Activated B cell treated with CpG ODN at 0.5 μM for 24 hours (primary cell): ENCODE measurements around the gene HAVCR2. TPM values are rescaled to one million over a fixed set of nuclear protein-coding genes. Genes with fewer than 3 reads are reported as not detected.

Experiments
- ATAC-seq: fragments of 200-7000 bp; cut with Tn5 transposase; one replicate; pipeline ENCODE4 v1.10.0; 2021; ENCODE audit warnings: low read depth, mild to moderate bottlenecking, moderate library complexity
- CTCF ChIA-PET: fragments of 350-600 bp; sonication (Branson Sonifier 250); formaldehyde crosslinking; loops from one replicate; lab custom pipeline; 2021; ENCODE audit warnings: antibody characterized with exemption; lab: Charles Lee
- POLR2A ChIA-PET: fragments of 350-600 bp; sonication (Branson Sonifier 250); formaldehyde crosslinking; loops from one replicate; lab custom pipeline; 2021; ENCODE audit warnings: antibody characterized with exemption; lab: Charles Lee
- DNase-seq: peaks from one replicate; pipeline ENCODE4 v3.0.0; 2022
- H3K27ac Mint-ChIP-seq: one replicate; pipeline ENCODE4 v1.8.0; 2020; ENCODE audit warnings: mixed read lengths
- H3K27me3 Mint-ChIP-seq: one replicate; pipeline ENCODE4 v1.8.0; 2021; ENCODE audit warnings: mixed read lengths
- H3K36me3 Mint-ChIP-seq: one replicate; pipeline ENCODE4 v1.8.0; 2021; ENCODE audit warnings: low read depth, mixed read lengths
- H3K4me1 Mint-ChIP-seq: one replicate; pipeline ENCODE4 v1.8.0; 2021; ENCODE audit warnings: mixed read lengths
- H3K4me3 Mint-ChIP-seq: one replicate; pipeline ENCODE4 v1.8.0; 2020; ENCODE audit warnings: mild to moderate bottlenecking, mixed read lengths
- H3K9me3 Mint-ChIP-seq: one replicate; pipeline ENCODE4 v1.8.0; 2020; ENCODE audit warnings: mixed read lengths
- intact Hi-C: fragments of 100-400 bp; cut with micrococcal nuclease; formaldehyde crosslinking; loops from one replicate; pipeline ENCODE4 v1.15.1; 2024
- total RNA-seq: library from RNA; stranded (reverse); gene quantifications from 2 replicates; pipeline ENCODE4 v1.2.3, GENCODE V29; 2022
- TF ChIP-seq, protein P1 (sequence below): fragments of 200-600 bp; IDR thresholded peaks from one replicate; pipeline ENCODE4 v1.8.0; 2022; ENCODE audit warnings: antibody characterized with exemption, mild to moderate bottlenecking

Gene HAVCR2
- total RNA-seq: 0.64 and 0.84 TPM in 2 replicates

DNA sequence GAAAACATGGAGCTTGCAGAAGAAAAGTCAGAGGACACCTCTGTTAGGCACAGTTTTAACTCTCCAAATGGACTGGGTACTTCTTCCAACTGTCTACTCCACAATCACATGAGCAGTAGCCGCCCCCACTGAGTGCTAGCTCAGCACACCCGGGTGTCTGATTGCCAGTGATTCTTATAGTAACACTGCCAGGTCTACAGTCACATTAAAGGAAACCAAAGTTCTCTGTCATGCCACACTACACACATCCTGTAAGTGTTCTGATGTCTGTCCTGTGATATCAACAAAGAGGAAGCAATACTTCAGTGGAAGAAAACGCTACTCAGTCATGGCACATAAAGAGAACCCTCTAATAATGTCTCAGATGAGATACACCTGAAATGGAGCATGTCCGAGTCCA is at the start of gene HAVCR2:
Gene HAVCR2 (minus strand): TSS at position 69 of the 400 bp plus-strand sequence. CDS start 61 bp downstream, at position 8.
- DNase-seq (no peak), ATAC-seq (peak; percentile 84)
- TF ChIP-seq, protein P1, sequence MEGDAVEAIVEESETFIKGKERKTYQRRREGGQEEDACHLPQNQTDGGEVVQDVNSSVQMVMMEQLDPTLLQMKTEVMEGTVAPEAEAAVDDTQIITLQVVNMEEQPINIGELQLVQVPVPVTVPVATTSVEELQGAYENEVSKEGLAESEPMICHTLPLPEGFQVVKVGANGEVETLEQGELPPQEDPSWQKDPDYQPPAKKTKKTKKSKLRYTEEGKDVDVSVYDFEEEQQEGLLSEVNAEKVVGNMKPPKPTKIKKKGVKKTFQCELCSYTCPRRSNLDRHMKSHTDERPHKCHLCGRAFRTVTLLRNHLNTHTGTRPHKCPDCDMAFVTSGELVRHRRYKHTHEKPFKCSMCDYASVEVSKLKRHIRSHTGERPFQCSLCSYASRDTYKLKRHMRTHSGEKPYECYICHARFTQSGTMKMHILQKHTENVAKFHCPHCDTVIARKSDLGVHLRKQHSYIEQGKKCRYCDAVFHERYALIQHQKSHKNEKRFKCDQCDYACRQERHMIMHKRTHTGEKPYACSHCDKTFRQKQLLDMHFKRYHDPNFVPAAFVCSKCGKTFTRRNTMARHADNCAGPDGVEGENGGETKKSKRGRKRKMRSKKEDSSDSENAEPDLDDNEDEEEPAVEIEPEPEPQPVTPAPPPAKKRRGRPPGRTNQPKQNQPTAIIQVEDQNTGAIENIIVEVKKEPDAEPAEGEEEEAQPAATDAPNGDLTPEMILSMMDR: no peak
- intact Hi-C loops: loop anchor here (1.0 to 10.0 kb wide), 2 partner anchors 33 to 194 kb away; partner anchors contain the start of gene MED7
- Mint-ChIP-seq H3K4me3 (peak within 1 kb of the TSS; percentile 72), H3K27ac (peak within 1 kb of the TSS; percentile 89), H3K27me3 (no peaks in the 10 kb centered on the region), H3K9me3 (no peaks in the 10 kb centered on the region), H3K36me3 (no peaks in the 10 kb centered on the region), H3K4me1 (peaks cover 35% of the 10 kb centered on the region)
- POLR2A ChIA-PET: interaction anchor here (0.5 to 2.5 kb wide), 3 partner anchors 23 to 65 kb away, joined by 3 to 18 read pairs (median 5); partner anchors contain the start of gene MED7
- CTCF ChIA-PET: no interaction called here

DNA sequence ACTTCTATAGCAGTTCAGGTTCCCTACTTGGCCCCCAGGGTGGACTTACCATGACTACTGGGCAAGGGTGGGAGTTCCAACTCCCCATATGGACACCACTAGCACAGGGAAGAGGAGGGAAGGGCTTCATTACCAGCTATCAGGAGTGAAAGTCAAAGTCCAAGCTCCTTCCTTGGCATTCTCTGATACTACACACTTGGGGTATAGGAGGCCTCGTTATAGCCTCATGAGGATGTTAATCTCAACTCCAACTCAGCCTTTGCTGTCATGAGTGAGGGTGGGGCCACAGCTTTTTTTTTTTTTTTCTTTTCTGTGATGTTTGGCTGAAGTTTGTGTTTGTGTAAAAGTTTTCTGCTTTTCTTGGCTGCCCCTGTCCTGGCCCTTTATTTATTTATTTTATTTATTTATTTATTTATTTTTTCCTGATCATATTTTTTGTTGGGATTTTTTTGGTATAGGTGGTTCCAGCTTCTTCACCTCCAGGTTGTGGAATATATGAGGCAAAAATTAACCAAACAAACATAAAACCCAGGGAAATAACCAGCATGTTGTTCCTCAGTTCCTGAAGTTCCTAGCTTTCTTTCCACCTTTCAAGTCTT is 48.5 kb upstream of the HAVCR2 start:
- Mint-ChIP-seq H3K36me3 (no peaks in the 10 kb centered on the region), H3K27me3 (no peaks in the 10 kb centered on the region), H3K4me1 (no peaks in the 10 kb centered on the region), H3K4me3 (no peak overlapping the region), H3K27ac (no peak overlapping the region), H3K9me3 (no peaks in the 10 kb centered on the region)
- ChIA-PET POLR2A (no interaction called here), CTCF (interaction anchor here (0.7 to 1.2 kb wide), 2 partner anchors 96 to 156 kb away, joined by 3 read pairs; no protein-coding TSS in a partner anchor)
- DNase-seq (no peak), ATAC-seq (no peak)
- TF ChIP-seq, protein P1: no peak
- intact Hi-C loops: no loop called here

DNA sequence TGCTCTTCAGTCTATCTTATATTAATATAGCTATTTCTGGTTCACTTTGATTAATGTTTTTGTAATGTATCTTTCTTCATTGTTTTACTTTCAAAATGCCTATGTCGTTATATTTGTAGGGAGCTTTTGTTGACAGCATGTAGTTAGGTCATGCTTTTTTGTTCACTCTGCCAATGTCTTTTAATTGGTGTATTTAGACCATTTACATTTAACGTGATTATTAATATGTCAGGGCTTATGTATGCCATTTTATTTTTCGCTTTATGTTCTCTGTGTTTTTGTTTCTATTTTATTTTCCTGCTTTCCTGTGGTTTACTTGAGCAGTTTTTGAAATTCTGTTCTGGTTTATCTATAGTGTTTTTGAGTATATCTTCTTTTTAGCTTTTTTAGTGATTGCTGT is 46.5 kb upstream of the HAVCR2 start:
- no peak for ATAC-seq
- ChIA-PET POLR2A (interaction anchor here (0.7 kb wide), 2 partner anchors 12 to 13 kb away, joined by 3 read pairs; partner anchors contain the start of gene MED7), CTCF (interaction anchor here (1.8 kb wide), 1 partner anchor 98 kb away, joined by 6 read pairs; no protein-coding TSS in a partner anchor)
- DNase-seq: no peak
- TF ChIP-seq, protein P1: no peak
- Mint-ChIP-seq H3K36me3 (no peaks in the 10 kb centered on the region), H3K27ac (no peak overlapping the region), H3K4me1 (no peaks in the 10 kb centered on the region), H3K4me3 (no peak overlapping the region), H3K27me3 (no peaks in the 10 kb centered on the region), H3K9me3 (no peaks in the 10 kb centered on the region)
- intact Hi-C loops: no loop called here

DNA sequence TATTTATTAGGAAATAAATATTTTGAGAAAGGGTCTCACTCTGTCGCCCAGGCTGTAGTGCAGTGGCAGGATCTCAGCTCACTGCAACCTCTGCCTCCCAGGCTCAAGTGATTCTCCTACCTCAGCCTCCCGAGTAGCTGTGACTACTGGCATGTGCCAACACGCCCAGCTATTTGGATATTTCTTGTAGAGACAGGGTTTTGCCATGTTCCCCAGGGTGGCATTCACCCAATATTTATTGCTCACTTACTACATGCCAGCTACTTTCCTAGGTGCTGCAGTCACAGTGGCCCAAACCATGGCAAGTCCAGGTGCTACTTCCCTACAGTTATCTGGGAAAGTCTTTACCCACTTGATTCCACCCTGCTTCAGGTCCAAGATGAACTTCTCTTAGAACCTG is 42.2 kb upstream of the HAVCR2 start:
- Mint-ChIP-seq H3K27me3 (no peaks in the 10 kb centered on the region), H3K36me3 (no peaks in the 10 kb centered on the region), H3K27ac (no peak overlapping the region), H3K9me3 (no peaks in the 10 kb centered on the region), H3K4me1 (peaks cover 6% of the 10 kb centered on the region), H3K4me3 (no peak overlapping the region)
- DNase-seq: no peak
- TF ChIP-seq, protein P1: no peak
- ChIA-PET CTCF (interaction anchor here (1.0 to 4.9 kb wide), 3 partner anchors 96 to 162 kb away, joined by 3 to 105 read pairs (median 11); no protein-coding TSS in a partner anchor), POLR2A (no interaction called here)
- intact Hi-C loops: no loop called here
- no peak for ATAC-seq
